A549 (cell line): ENCODE measurements around the gene ARHGAP18. TPM values are rescaled to one million over a fixed set of nuclear protein-coding genes. Genes with fewer than 3 reads are reported as not detected.
A peak's percentile ranks its signal among the peaks of the same experiment; 100 is the strongest.

Source experiments
- ATAC-seq, 2 experiments: fragments of 200-7000 bp in 1 of 2; fragments of >200 bp in 1 of 2; cut with Nextera tagmentation in 1 of 2; cut with Tn5 transposase in 1 of 2; 3 replicates each; pipeline versions ENCODE4 v1.8.0 to v1.9.1; 2018 to 2020; ENCODE audit warnings: mild to moderate bottlenecking in 1 of 2, moderate library complexity in 1 of 2
- CTCF ChIA-PET: fragments of 300-600 bp; sonication (Branson Sonifier 250); formaldehyde crosslinking; extraction: SDS; loops from one replicate; lab custom pipeline; 2021; ENCODE audit warnings: antibody characterized with exemption, inconsistent platforms; lab: Yijun Ruan, JAX
- POLR2A ChIA-PET: fragments of 350-600 bp; formaldehyde crosslinking; extraction: SDS; loops from one replicate; lab custom pipeline; 2021; ENCODE audit warnings: antibody characterized with exemption, inconsistent platforms; lab: Yijun Ruan, JAX
- DNase-seq, 2 experiments: peaks; one replicate each; pipeline versions ENCODE4 v3.0.0 to v3.0.0-alpha.2; 2011 to 2016; ENCODE audit warnings: low read depth in 1 of 2, low spot score in 1 of 2
- FAIRE-seq: peaks from 2 replicates; lab custom pipeline; 2011; peaks lifted over from hg19 to GRCh38; lab: Jason Lieb, UNC
- H3K27ac ChIP-seq, 2 experiments: fragments of >200 bp; sonication (Bioruptor Twin); formaldehyde crosslinking; 3 replicates each; pipeline ENCODE4 v1.5.1; 2016 to 2017
- H3K4me1 ChIP-seq: fragments of >200 bp; sonication (Bioruptor Twin); formaldehyde crosslinking; 3 replicates; pipeline ENCODE4 v1.6.1; 2016
- H3K4me2 ChIP-seq: fragments of >200 bp; sonication (Bioruptor Twin); formaldehyde crosslinking; 3 replicates; pipeline ENCODE4 v1.6.1; 2016
- H3K4me3 ChIP-seq: fragments of >200 bp; sonication (Bioruptor Twin); formaldehyde crosslinking; 3 replicates; pipeline ENCODE4 v1.5.1; 2016
- H3K9me3 ChIP-seq: fragments of >200 bp; sonication (Bioruptor Twin); formaldehyde crosslinking; 3 replicates; pipeline ENCODE4 v1.6.1; 2016
- ATOH8 ChIP-seq: fragments of 250-450 bp; sonication (Bioruptor Pico); IDR thresholded peaks from 2 replicates; pipeline ENCODE4 v1.5.0; 2020; ENCODE audit warnings: low read depth, mild to moderate bottlenecking, moderate library complexity
- CEBPB ChIP-seq, 2 experiments: fragments of >200 bp in 1 of 2; sonication (Bioruptor Twin) in 1 of 2; formaldehyde crosslinking in 1 of 2; IDR thresholded peaks; 2 replicates each; pipeline ENCODE4 v1.6.1; 2012 to 2016
- CHD2 ChIP-seq: fragments of 150-350 bp; IDR thresholded peaks from 2 replicates; pipeline ENCODE4 v1.6.1; 2014; ENCODE audit warnings: low read length; ENCODE audit not compliant: partially characterized antibody
- EHMT2 ChIP-seq: fragments of 200-600 bp; sonication (generic); IDR thresholded peaks from 2 replicates; pipeline ENCODE4 v1.6.1; 2016; ENCODE audit warnings: antibody characterized with exemption, low read depth, mild to moderate bottlenecking, moderate library complexity
- FOSB ChIP-seq: fragments of 250-450 bp; sonication (Bioruptor Pico); IDR thresholded peaks from 2 replicates; pipeline ENCODE4 v1.5.0; 2020; ENCODE audit warnings: mild to moderate bottlenecking, moderate library complexity
- HOXA7 ChIP-seq: fragments of 250-450 bp; sonication (Bioruptor Pico); IDR thresholded peaks from 2 replicates; pipeline ENCODE4 v1.5.0; 2020; ENCODE audit warnings: mild to moderate bottlenecking, moderate library complexity
- HOXB13 ChIP-seq: fragments of 250-450 bp; sonication (Bioruptor Pico); IDR thresholded peaks from 2 replicates; pipeline ENCODE4 v1.5.0; 2020; ENCODE audit warnings: low read depth, mild to moderate bottlenecking, moderate library complexity
- HOXB5 ChIP-seq: fragments of 250-450 bp; sonication (Bioruptor Pico); IDR thresholded peaks from 2 replicates; pipeline ENCODE4 v1.5.0; 2020; ENCODE audit warnings: mild to moderate bottlenecking, moderate library complexity
- JUN ChIP-seq, 2 experiments: fragments of >200 bp; sonication (Bioruptor Twin); formaldehyde crosslinking; IDR thresholded peaks; 2 replicates in 1 of 2; 3 replicates in 1 of 2; pipeline ENCODE4 v1.6.1; 2016 to 2017
- KDM5A ChIP-seq: fragments of 200-600 bp; sonication (generic); IDR thresholded peaks from 2 replicates; pipeline ENCODE4 v1.6.1; 2016; ENCODE audit warnings: antibody characterized with exemption, mild to moderate bottlenecking
- MAX ChIP-seq: IDR thresholded peaks from 2 replicates; pipeline ENCODE4 v1.6.1; 2012
- MYC ChIP-seq: IDR thresholded peaks from 2 replicates; pipeline ENCODE4 v1.6.1; 2012; ENCODE audit warnings: mild to moderate bottlenecking, inconsistent platforms, low read length, improper control_type of control experiment, borderline replicate concordance
- NPAS2 ChIP-seq: fragments of 250-450 bp; sonication (Bioruptor Pico); IDR thresholded peaks from 2 replicates; pipeline ENCODE4 v1.8.0; 2022; ENCODE audit warnings: mild to moderate bottlenecking, moderate library complexity, borderline replicate concordance
- PBX3 ChIP-seq: IDR thresholded peaks from 2 replicates; pipeline ENCODE4 v1.6.1; 2012
- RARB ChIP-seq: fragments of 250-450 bp; sonication (Bioruptor Pico); IDR thresholded peaks from 2 replicates; pipeline ENCODE4 v1.8.0; 2021; ENCODE audit warnings: mild to moderate bottlenecking, moderate library complexity
- REST ChIP-seq: fragments of 200-600 bp; sonication (generic); IDR thresholded peaks from 2 replicates; pipeline ENCODE4 v1.6.1; 2016; ENCODE audit warnings: antibody characterized with exemption, mild to moderate bottlenecking, moderate library complexity
- RFX5 ChIP-seq: fragments of 450-650 bp; IDR thresholded peaks from 2 replicates; pipeline ENCODE4 v1.7.1; 2014; ENCODE audit warnings: antibody characterized with exemption, mild to moderate bottlenecking, moderate library complexity
- SMC3 ChIP-seq: fragments of >200 bp; sonication (Bioruptor Twin); formaldehyde crosslinking; IDR thresholded peaks from 3 replicates; pipeline ENCODE4 v1.6.1; 2018; ENCODE audit warnings: inconsistent platforms
- TFCP2L1 ChIP-seq: fragments of 250-450 bp; sonication (Bioruptor Pico); IDR thresholded peaks from 2 replicates; pipeline ENCODE4 v1.5.0; 2021; ENCODE audit warnings: mild to moderate bottlenecking
- WGBS: methylation state at CpG from one replicate; pipeline ENCODE4 v1.1.6; 2017; ENCODE audit errors: missing lambda C conversion rate; 5-methylcytosine and 5-hydroxymethylcytosine counted together
- polyA plus RNA-seq, 4 experiments: library from polyadenylated mRNA; depleted of rRNA in 3 of 4; stranded (reverse); fragments of >200 nt; fragmentation: RNase III in 1 of 4; extraction: RNeasy Plus Mini Kit Qiagen cat#74134 plus additional on column Dnase treatment in 1 of 4; gene quantifications; 2 replicates in 3 of 4; 3 replicates in 1 of 4; pipeline ENCODE4 v1.2.3, GENCODE V29; 2011 to 2017
- TF ChIP-seq, protein P1 (sequence below): fragments of 150-350 bp; IDR thresholded peaks from 2 replicates; pipeline ENCODE4 v1.6.1; 2014; ENCODE audit warnings: low read depth, mild to moderate bottlenecking, low read length

ARHGAP18 gene
- polyA plus RNA-seq, 2 of the 4 experiments (the other 2 are of a cell fraction) = 11.2 to 16.7 TPM

DNA sequence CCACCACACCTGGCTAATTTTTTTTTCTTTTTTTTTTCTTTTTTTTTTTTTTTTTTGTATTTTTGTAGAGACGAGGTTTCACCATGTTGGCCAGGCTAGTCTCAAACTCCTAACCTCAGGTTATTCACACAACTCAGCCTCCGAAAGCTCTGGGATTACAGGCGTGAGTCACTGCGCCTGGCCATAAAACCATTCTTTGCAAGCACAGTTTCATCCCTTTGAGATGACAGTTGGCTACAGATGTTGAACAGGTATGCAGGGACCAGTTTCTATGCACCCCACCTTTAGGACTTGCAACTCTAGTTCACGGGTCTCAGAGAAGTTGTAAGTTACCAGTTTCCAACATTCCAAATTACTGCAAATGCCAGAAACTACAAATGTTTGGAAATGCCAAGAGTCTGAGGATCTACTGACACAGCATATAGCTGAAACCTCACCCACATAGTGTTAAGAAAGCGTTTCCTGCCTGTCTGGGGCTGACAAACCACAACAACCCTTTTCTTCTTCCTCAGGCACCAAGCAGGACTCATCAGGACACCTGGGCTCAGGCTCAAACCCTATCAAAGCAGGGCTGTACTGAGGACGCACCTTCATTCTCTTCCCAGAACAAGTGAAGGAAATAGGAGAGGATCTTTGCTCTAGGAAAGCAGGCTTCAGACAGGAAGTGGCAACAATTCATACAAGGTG is 22.9 kb downstream of the ARHGAP18 start (continued):
- TF ChIP-seq EHMT2 = no peak

DNA sequence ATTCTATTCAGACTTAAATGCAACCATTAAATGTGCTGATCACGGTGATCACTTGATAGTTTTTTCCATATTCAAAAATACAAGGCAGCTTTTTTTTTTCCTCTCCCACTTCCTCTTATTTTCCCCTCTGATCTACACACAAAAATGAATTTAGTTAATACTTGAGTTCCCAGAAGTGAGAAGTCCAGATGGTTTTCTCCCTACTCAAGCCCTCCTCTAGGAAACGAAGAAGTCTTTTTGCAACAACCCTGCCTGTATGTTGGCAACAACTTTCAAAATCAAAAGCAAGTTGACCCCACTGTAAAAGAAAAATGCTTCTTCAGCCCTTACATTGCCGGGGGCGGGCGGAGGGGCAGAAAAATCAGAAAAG is 24.3 kb downstream of the ARHGAP18 start:
- no peak overlapping the region for H3K4me2 ChIP-seq
- H3K4me1 ChIP-seq = peaks cover 36% of the 10 kb centered on the region
- no peak for TF ChIP-seq MAX
- TF ChIP-seq ATOH8 (CRISPR knock-in tag) = no peak
- TF ChIP-seq, protein P1, sequence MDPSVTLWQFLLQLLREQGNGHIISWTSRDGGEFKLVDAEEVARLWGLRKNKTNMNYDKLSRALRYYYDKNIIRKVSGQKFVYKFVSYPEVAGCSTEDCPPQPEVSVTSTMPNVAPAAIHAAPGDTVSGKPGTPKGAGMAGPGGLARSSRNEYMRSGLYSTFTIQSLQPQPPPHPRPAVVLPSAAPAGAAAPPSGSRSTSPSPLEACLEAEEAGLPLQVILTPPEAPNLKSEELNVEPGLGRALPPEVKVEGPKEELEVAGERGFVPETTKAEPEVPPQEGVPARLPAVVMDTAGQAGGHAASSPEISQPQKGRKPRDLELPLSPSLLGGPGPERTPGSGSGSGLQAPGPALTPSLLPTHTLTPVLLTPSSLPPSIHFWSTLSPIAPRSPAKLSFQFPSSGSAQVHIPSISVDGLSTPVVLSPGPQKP = no peak
- no peak for TF ChIP-seq FOSB (CRISPR knock-in tag)
- no peak for TF ChIP-seq CHD2
- no peak for TF ChIP-seq CEBPB (IDR thresholded peaks at IDR 0.05)
- no peak for TF ChIP-seq MYC
- TF ChIP-seq HOXB5 (CRISPR knock-in tag) = no peak
- no peak for TF ChIP-seq TFCP2L1 (CRISPR knock-in tag)
- TF ChIP-seq PBX3 = no peak
- TF ChIP-seq RARB (CRISPR knock-in tag) = no peak
- TF ChIP-seq KDM5A = no peak
- TF ChIP-seq HOXB13 (CRISPR knock-in tag) = no peak
- TF ChIP-seq RFX5 = no peak
- TF ChIP-seq NPAS2 (CRISPR knock-in tag) = no peak
- no peak for TF ChIP-seq SMC3
- no peak for TF ChIP-seq REST
- no peak for TF ChIP-seq JUN (IDR thresholded peaks at IDR 0.05)
- no peak for TF ChIP-seq HOXA7 (CRISPR knock-in tag)
- 88% methylated on average over 5 of the region's 5 CpGs for WGBS
- ATAC-seq = no peak
- H3K4me3 ChIP-seq = no peak overlapping the region
- no peak for DNase-seq
- H3K9me3 ChIP-seq = no peaks in the 10 kb centered on the region
- ChIA-PET CTCF (interaction anchor here (1.2 to 1.9 kb wide), 2 partner anchors 9 to 88 kb away, joined by 4 to 5 read pairs; no protein-coding TSS in a partner anchor), POLR2A (no interaction called here)
- no peak for FAIRE-seq
- peak overlapping the region; percentile 82 to 88; a peak in 2 of 6 replicates for H3K27ac ChIP-seq
